K562 (cell line): ENCODE measurements around the gene NDUFA7. TPM values are rescaled to one million over a fixed set of nuclear protein-coding genes. Genes with fewer than 3 reads are reported as not detected.
A peak's percentile ranks its signal among the peaks of the same experiment; 100 is the strongest.

Experiments used
- ATAC-seq: fragments of 200-7000 bp; cut with Tn5 transposase; 3 replicates; pipeline ENCODE4 v1.9.1; 2020; ENCODE audit warnings: moderate library complexity
- BruUV-seq: library from RNA; stranded (reverse); fragments of 400-500 nt; replicated peaks from 2 replicates; lab custom pipeline; 2021; lab: Mats Ljungman, UMichigan
- CTCF ChIA-PET: fragments of 300-600 bp; formaldehyde crosslinking; extraction: SDS; loops from one replicate; lab custom pipeline; 2021; ENCODE audit warnings: low intra/inter-chr PET ratio; lab: Yijun Ruan, JAX
- POLR2A ChIA-PET: fragments of 300-600, 350-650 bp; sonication (Branson Sonifier 250); formaldehyde crosslinking; extraction: SDS; loops from one replicate; lab custom pipeline; 2021; ENCODE audit warnings: antibody characterized with exemption, inconsistent platforms; lab: Yijun Ruan, JAX
- DNase-seq, 4 experiments: peaks; one replicate each; pipeline versions ENCODE4 v3.0.0 to v3.0.0-alpha.2; 2011 to 2018; ENCODE audit warnings: low spot score in 3 of 4, mixed read lengths in 3 of 4; ENCODE audit errors: extremely low read depth in 1 of 4
- FAIRE-seq: peaks from 2 replicates; lab custom pipeline; 2011; peaks lifted over from hg19 to GRCh38; lab: Jason Lieb, UNC
- H2AFZ ChIP-seq: 2 replicates; pipeline ENCODE4 v1.6.0; 2011; ENCODE audit warnings: low read depth, low read length, control low read depth, inconsistent platforms
- H3K27ac ChIP-seq: fragments of 200-600 bp; 3 replicates; pipeline ENCODE4 v1.8.0; 2011; ENCODE audit warnings: low read depth, mild to moderate bottlenecking, control low read depth, inconsistent platforms, low read length, moderate library complexity, mixed read lengths; ENCODE audit errors: extremely low read depth
- H3K27me3 ChIP-seq, 2 experiments: fragments of 300-600 bp in 1 of 2; 2 replicates in 1 of 2; 3 replicates in 1 of 2; pipeline versions ENCODE4 v1.6.0 to v1.8.0; 2011; ENCODE audit warnings: inconsistent platforms in 2 of 2, low read length in 2 of 2, mild to moderate bottlenecking in 1 of 2, mixed read lengths in 1 of 2, moderate library complexity in 1 of 2; ENCODE audit not compliant: control insufficient read depth in 2 of 2, insufficient read depth in 2 of 2
- H3K36me3 ChIP-seq: fragments of 300-600 bp; 3 replicates; pipeline ENCODE4 v1.8.0; 2011; ENCODE audit warnings: mild to moderate bottlenecking, low read length, inconsistent platforms; ENCODE audit not compliant: control insufficient read depth, insufficient read depth
- H3K4me1 ChIP-seq, 2 experiments: fragments of 200-600 bp in 1 of 2; replicated peaks in 1 of 2; 2 replicates in 1 of 2; 3 replicates in 1 of 2; pipeline versions ENCODE4 v1.5.1 to v1.8.0; 2011; ENCODE audit warnings: inconsistent platforms in 2 of 2, low read length in 2 of 2, mild to moderate bottlenecking in 1 of 2, mixed read lengths in 1 of 2, moderate library complexity in 1 of 2; ENCODE audit not compliant: control insufficient read depth in 2 of 2, insufficient read depth in 2 of 2
- H3K4me2 ChIP-seq: 2 replicates; pipeline ENCODE4 v1.6.1; 2011; ENCODE audit warnings: low read length, control low read depth, inconsistent platforms, mixed read lengths; ENCODE audit not compliant: insufficient read depth
- H3K4me3 ChIP-seq: fragments of 200-600 bp; sonication (generic), shearing (Covaris generic); 2 replicates; pipeline ENCODE4 v1.5.1; 2016; ENCODE audit warnings: control low read depth, inconsistent platforms
- H3K79me2 ChIP-seq: fragments of 200-600 bp; 3 replicates; pipeline ENCODE4 v1.8.0; 2011; ENCODE audit warnings: low read length, inconsistent platforms; ENCODE audit not compliant: control insufficient read depth, insufficient read depth
- H3K9ac ChIP-seq, 2 experiments: 2 replicates each; pipeline versions ENCODE4 v1.6.0 to v1.6.1; 2011; ENCODE audit warnings: low read depth in 2 of 2, low read length in 2 of 2, control low read depth in 1 of 2, inconsistent platforms in 1 of 2, mild to moderate bottlenecking in 1 of 2, mixed read lengths in 1 of 2; ENCODE audit not compliant: insufficient read depth in 1 of 2
- H3K9me1 ChIP-seq: one replicate; pipeline ENCODE4 v1.6.0; 2011; ENCODE audit warnings: inconsistent platforms, mild to moderate bottlenecking, low read length, moderate library complexity; ENCODE audit not compliant: control insufficient read depth, insufficient read depth
- H3K9me3 ChIP-seq: replicated peaks from 2 replicates; pipeline ENCODE4 v1.5.1; 2011; ENCODE audit warnings: low read depth, low read length, inconsistent platforms; ENCODE audit not compliant: control insufficient read depth, insufficient read depth
- H4K20me1 ChIP-seq: replicated peaks from 2 replicates; pipeline ENCODE4 v1.6.1; 2011; ENCODE audit warnings: low read length, inconsistent platforms, mixed read lengths; ENCODE audit not compliant: control insufficient read depth, insufficient read depth
- SUPT5H ChIP-seq: fragments of 450-650 bp; IDR thresholded peaks from 2 replicates; pipeline ENCODE4 v1.6.1; 2016
- WGBS: fragments of 100-300 bp; shearing (Covaris generic); methylation state at CpG from one replicate; pipeline ENCODE4 v1.1.6; 2016; ENCODE audit warnings: low coverage, mixed read lengths; ENCODE audit not compliant: insufficient coverage; ENCODE audit errors: missing lambda C conversion rate; 5-methylcytosine and 5-hydroxymethylcytosine counted together
- in situ Hi-C: fragments of 300-500 bp; cut with MboI; formaldehyde crosslinking; loops from 4 replicates; pipeline ENCODE4 v1.15.0; 2018; ENCODE audit warnings: inconsistent platforms, mixed read lengths
- intact Hi-C: fragments of 100-400 bp; cut with micrococcal nuclease; formaldehyde crosslinking; loops from 2 replicates; pipeline ENCODE4 v1.14.2; 2022
- polyA plus RNA-seq, 8 experiments: library from polyadenylated mRNA; depleted of rRNA in 4 of 8; stranded (reverse) in 5 of 8; unstranded in 3 of 8; fragments of >200 nt; fragmentation: Nextera tagmentation in 2 of 8; fragmentation: Illumina TruSeq in 1 of 8; extraction: Ambion mirVana in 2 of 8; extraction: Trizol in 1 of 8; gene quantifications; 2 replicates each; pipeline versions ENCODE4 v1.2.1 to v1.2.3, GENCODE V29; 2011 to 2014; ENCODE audit warnings: inconsistent platforms in 1 of 8, missing spikeins in 1 of 8
- total RNA-seq, 7 experiments: library from RNA; depleted of rRNA in 6 of 7; stranded (reverse); fragments of >200 nt in 6 of 7; fragmentation: Illumina TruSeq in 2 of 7; extraction: Trizol in 2 of 7; gene quantifications; 2 replicates each; pipeline versions ENCODE4 v1.2.1 to v1.2.3, GENCODE V29; 2011 to 2021; ENCODE audit warnings: low replicate concordance in 1 of 7
- TF ChIP-seq, protein P1 (sequence below): sonication (generic); formaldehyde crosslinking; IDR thresholded peaks from 2 replicates; pipeline ENCODE4 v1.8.0; 2023; ENCODE audit warnings: missing genetic modification reagents, mild to moderate bottlenecking, borderline replicate concordance

NDUFA7 gene
- total and polyA plus RNA-seq, 9 of the 15 experiments (the other 6 are each of a cell fraction or from before 2014, with no cell fraction given), result 70.8 to 348 (median 142) TPM

DNA sequence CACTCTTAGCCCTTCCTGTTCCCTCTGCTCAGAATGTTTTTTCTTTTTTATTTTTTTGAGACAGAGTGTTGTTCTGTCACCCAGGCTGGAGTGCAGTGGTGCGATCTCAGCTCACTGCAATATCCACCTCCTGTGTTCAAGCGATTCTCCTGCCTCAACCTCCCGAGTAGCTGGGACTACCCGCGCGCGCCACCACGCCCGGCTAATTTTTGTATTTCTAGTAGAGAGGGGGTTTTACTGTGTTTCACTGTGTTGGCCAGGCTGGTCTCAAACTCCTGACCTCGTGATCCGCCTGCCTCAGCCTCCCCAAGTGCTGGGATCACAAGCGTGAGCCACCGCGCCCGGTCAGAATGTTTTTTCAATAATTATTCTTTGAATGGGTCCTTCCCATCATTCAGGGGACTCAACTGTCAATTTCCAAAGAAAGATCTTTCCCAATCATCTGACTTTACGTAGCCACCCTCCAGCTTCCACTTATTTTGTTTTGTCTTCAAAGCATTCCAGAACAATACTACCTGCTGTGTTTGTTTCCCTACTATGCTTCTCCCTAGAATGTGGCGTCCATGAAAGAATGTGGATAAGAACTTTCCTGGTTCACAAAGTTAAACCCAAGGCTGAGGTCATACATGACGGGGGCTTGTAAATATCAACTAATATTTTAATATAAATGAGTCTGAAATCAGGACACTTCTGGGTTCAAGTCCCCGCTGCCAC, 1.2 kb downstream of the NDUFA7 start:
- Histone ChIP-seq H3K9me1 (no peaks in the 10 kb centered on the region), H3K4me2 (peak overlapping the region; percentile 99), H3K36me3 (peaks cover 61% of the 10 kb centered on the region), H3K4me1 (peaks cover 17 to 27% of the 10 kb centered on the region in 2 experiments), H3K9ac (peak overlapping the region; percentile 99 to 100), H4K20me1 (peaks cover 26% of the 10 kb centered on the region; the same call in 1 of the 2 replicates), H3K79me2 (peaks cover 50% of the 10 kb centered on the region), H3K27ac (peak overlapping the region; percentile 94), H3K9me3 (no peaks in the 10 kb centered on the region), H3K4me3 (peak overlapping the region; percentile 99), H2AFZ (no peak overlapping the region), H3K27me3 (no peaks in the 10 kb centered on the region)
- in situ Hi-C loops (no loop called here), intact Hi-C loops (loop anchor here (10.0 kb wide), 1 partner anchor 55 kb away; no protein-coding TSS in a partner anchor)
- ATAC-seq (no peak), DNase-seq (no peak), FAIRE-seq (no peak)
- CTCF ChIA-PET, result interaction anchor here (0.7 to 1.1 kb wide), 3 partner anchors 50 to 306 kb away, joined by 3 read pairs; no protein-coding TSS in a partner anchor
- TF ChIP-seq, protein P1, sequence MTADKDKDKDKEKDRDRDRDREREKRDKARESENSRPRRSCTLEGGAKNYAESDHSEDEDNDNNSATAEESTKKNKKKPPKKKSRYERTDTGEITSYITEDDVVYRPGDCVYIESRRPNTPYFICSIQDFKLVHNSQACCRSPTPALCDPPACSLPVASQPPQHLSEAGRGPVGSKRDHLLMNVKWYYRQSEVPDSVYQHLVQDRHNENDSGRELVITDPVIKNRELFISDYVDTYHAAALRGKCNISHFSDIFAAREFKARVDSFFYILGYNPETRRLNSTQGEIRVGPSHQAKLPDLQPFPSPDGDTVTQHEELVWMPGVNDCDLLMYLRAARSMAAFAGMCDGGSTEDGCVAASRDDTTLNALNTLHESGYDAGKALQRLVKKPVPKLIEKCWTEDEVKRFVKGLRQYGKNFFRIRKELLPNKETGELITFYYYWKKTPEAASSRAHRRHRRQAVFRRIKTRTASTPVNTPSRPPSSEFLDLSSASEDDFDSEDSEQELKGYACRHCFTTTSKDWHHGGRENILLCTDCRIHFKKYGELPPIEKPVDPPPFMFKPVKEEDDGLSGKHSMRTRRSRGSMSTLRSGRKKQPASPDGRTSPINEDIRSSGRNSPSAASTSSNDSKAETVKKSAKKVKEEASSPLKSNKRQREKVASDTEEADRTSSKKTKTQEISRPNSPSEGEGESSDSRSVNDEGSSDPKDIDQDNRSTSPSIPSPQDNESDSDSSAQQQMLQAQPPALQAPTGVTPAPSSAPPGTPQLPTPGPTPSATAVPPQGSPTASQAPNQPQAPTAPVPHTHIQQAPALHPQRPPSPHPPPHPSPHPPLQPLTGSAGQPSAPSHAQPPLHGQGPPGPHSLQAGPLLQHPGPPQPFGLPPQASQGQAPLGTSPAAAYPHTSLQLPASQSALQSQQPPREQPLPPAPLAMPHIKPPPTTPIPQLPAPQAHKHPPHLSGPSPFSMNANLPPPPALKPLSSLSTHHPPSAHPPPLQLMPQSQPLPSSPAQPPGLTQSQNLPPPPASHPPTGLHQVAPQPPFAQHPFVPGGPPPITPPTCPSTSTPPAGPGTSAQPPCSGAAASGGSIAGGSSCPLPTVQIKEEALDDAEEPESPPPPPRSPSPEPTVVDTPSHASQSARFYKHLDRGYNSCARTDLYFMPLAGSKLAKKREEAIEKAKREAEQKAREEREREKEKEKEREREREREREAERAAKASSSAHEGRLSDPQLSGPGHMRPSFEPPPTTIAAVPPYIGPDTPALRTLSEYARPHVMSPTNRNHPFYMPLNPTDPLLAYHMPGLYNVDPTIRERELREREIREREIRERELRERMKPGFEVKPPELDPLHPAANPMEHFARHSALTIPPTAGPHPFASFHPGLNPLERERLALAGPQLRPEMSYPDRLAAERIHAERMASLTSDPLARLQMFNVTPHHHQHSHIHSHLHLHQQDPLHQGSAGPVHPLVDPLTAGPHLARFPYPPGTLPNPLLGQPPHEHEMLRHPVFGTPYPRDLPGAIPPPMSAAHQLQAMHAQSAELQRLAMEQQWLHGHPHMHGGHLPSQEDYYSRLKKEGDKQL (CRISPR knock-in tag), result no peak
- 0 out of 2 replicates have a peak, but pooled peaks have one; percentile 13 for TF ChIP-seq SUPT5H
- BruUV-seq, result TSS peak; percentile 74
- 71% methylated on average over 19 of the region's 19 CpGs for WGBS
- POLR2A ChIA-PET, result interaction anchor here (0.7 to 2.9 kb wide), 8 partner anchors 8 to 312 kb away, joined by 3 to 20 read pairs (median 4); no protein-coding TSS in a partner anchor
